WTC11 (cell line): ENCODE results near the gene DLX6. TPM values are rescaled to one million over a fixed set of nuclear protein-coding genes. Genes with fewer than 3 reads are reported as not detected.

Experiments
- ATAC-seq: fragments of 200-7000 bp; cut with Tn5 transposase; 2 replicates; pipeline ENCODE4 v1.10.0; 2021; ENCODE audit warnings: mild to moderate bottlenecking, moderate library complexity
- CTCF ChIA-PET: fragments of 300-600 bp; sonication (Branson Sonifier 250); formaldehyde crosslinking; loops from one replicate; lab custom pipeline; 2021; ENCODE audit warnings: antibody characterized with exemption; lab: Charles Lee
- POLR2A ChIA-PET: fragments of 350-600 bp; sonication (Branson Sonifier 250); formaldehyde crosslinking; loops from one replicate; lab custom pipeline; 2021; ENCODE audit warnings: antibody characterized with exemption; lab: Charles Lee
- DNase-seq: peaks from one replicate; pipeline ENCODE4 v3.0.0; 2021; ENCODE audit warnings: low spot score
- H3K27ac Mint-ChIP-seq: 2 replicates; pipeline ENCODE4 v1.8.0; 2021; ENCODE audit warnings: mixed read lengths
- H3K27me3 Mint-ChIP-seq: 2 replicates; pipeline ENCODE4 v1.8.0; 2021; ENCODE audit warnings: low read depth, mild to moderate bottlenecking, moderate library complexity, mixed read lengths
- H3K36me3 Mint-ChIP-seq: 2 replicates; pipeline ENCODE4 v1.8.0; 2021; ENCODE audit warnings: mixed read lengths
- H3K4me1 Mint-ChIP-seq: 2 replicates; pipeline ENCODE4 v1.8.0; 2022; ENCODE audit warnings: mixed read lengths
- H3K4me3 Mint-ChIP-seq: 2 replicates; pipeline ENCODE4 v1.8.0; 2021; ENCODE audit warnings: mild to moderate bottlenecking, moderate library complexity, mixed read lengths
- H3K9me3 Mint-ChIP-seq: 2 replicates; pipeline ENCODE4 v1.8.0; 2021; ENCODE audit warnings: mixed read lengths
- IRF2 ChIP-seq: sonication (generic); formaldehyde crosslinking; IDR thresholded peaks from 2 replicates; pipeline ENCODE4 v1.8.0; 2022; ENCODE audit warnings: low read depth, missing genetic modification reagents, borderline replicate concordance
- RELA ChIP-seq: sonication (generic); formaldehyde crosslinking; IDR thresholded peaks from 2 replicates; pipeline ENCODE4 v1.8.1; 2022; ENCODE audit warnings: missing genetic modification reagents, mild to moderate bottlenecking, borderline replicate concordance
- SP1 ChIP-seq: sonication (generic); formaldehyde crosslinking; conservative IDR thresholded peaks from 2 replicates; pipeline ENCODE4 v1.8.1; 2022; ENCODE audit warnings: missing genetic modification reagents
- TEAD1 ChIP-seq: sonication (generic); formaldehyde crosslinking; IDR thresholded peaks from 2 replicates; pipeline ENCODE4 v1.8.0; 2022; ENCODE audit warnings: mild to moderate bottlenecking, missing genetic modification reagents
- ZNF671 ChIP-seq: fragments of 250-450 bp; sonication (Bioruptor Pico); IDR thresholded peaks from 2 replicates; pipeline ENCODE4 v1.8.0; 2021; ENCODE audit warnings: mild to moderate bottlenecking
- total RNA-seq: library from RNA; stranded (reverse); gene quantifications from 3 replicates; pipeline ENCODE4 v1.2.3, GENCODE V29; 2021
- TF ChIP-seq, protein P1 (sequence below): fragments of 250-450 bp; sonication (Bioruptor Pico); IDR thresholded peaks from 2 replicates; pipeline ENCODE4 v1.9.0; 2021; ENCODE audit warnings: mild to moderate bottlenecking, borderline replicate concordance
- TF ChIP-seq, protein P2 (sequence below): sonication (generic); formaldehyde crosslinking; IDR thresholded peaks from 2 replicates; pipeline ENCODE4 v1.8.0; 2022; ENCODE audit warnings: missing genetic modification reagents
- TF ChIP-seq, protein P3 (sequence below): fragments of 250-450 bp; sonication (Bioruptor Pico); IDR thresholded peaks from 2 replicates; pipeline ENCODE4 v1.9.0; 2021; ENCODE audit warnings: mild to moderate bottlenecking
- TF ChIP-seq, protein P4 (sequence below): sonication (generic); formaldehyde crosslinking; IDR thresholded peaks from 2 replicates; pipeline ENCODE4 v1.8.1; 2023; ENCODE audit warnings: mild to moderate bottlenecking, missing genetic modification reagents, borderline replicate concordance
- TF ChIP-seq, protein P5 (sequence below): sonication (generic); formaldehyde crosslinking; IDR thresholded peaks from 2 replicates; pipeline ENCODE4 v1.8.0; 2022; ENCODE audit warnings: mild to moderate bottlenecking, missing genetic modification reagents
- TF ChIP-seq, protein P6 (sequence below): sonication (generic); formaldehyde crosslinking; IDR thresholded peaks from 2 replicates; pipeline ENCODE4 v1.8.0; 2023; ENCODE audit warnings: missing genetic modification reagents, mild to moderate bottlenecking, borderline replicate concordance

The DLX6 gene
- total RNA-seq, 1 experiment from 2014 or later = 0.09 TPM

DNA sequence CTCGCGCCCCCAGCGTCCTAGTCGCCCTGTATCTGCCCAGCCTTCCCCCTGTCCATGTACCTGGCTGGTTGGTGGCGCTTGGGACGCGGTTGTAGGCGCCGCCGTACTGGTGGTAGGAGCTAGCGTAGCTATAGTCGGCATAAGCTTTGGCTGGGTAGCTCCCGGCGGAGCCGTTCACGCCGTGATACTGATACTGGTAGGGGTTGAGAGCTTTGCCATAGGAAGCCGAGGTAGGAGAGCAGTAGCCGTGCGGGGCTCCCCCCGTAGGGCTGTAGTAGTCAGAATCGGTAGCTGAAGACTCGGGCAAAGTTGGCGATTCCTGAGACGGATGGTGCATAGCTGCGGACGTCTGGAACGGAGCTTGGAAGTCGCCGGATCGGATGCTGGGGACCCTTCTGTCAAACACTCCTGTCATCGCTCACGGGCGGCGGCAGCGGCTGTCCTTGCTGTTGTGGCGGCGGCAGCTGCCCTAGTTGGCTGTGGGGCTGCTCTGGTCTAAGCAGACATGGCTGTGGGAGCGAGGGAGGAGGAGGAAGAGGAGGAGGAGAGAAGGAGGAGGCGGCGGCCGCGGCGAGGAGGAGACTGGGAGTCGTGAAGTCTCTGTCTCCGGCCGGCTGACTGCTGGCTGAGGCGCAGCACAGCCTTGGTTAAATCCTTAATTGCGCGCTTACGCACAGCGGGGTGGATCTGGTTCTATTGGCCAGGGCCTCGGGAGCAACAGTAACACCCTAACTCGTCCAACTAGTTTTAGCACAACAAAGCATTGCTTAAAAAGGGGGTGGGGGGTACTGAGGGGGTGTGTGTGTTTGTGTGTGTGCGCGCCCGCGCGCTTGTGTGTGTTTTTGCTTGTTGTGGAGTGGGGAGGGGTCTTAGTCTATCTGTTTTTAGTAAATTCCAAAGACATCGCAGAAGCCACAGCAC is 19.1 kb downstream of the DLX6 start, which contains the start of gene DLX5 (continued):
- TF ChIP-seq, protein P1, sequence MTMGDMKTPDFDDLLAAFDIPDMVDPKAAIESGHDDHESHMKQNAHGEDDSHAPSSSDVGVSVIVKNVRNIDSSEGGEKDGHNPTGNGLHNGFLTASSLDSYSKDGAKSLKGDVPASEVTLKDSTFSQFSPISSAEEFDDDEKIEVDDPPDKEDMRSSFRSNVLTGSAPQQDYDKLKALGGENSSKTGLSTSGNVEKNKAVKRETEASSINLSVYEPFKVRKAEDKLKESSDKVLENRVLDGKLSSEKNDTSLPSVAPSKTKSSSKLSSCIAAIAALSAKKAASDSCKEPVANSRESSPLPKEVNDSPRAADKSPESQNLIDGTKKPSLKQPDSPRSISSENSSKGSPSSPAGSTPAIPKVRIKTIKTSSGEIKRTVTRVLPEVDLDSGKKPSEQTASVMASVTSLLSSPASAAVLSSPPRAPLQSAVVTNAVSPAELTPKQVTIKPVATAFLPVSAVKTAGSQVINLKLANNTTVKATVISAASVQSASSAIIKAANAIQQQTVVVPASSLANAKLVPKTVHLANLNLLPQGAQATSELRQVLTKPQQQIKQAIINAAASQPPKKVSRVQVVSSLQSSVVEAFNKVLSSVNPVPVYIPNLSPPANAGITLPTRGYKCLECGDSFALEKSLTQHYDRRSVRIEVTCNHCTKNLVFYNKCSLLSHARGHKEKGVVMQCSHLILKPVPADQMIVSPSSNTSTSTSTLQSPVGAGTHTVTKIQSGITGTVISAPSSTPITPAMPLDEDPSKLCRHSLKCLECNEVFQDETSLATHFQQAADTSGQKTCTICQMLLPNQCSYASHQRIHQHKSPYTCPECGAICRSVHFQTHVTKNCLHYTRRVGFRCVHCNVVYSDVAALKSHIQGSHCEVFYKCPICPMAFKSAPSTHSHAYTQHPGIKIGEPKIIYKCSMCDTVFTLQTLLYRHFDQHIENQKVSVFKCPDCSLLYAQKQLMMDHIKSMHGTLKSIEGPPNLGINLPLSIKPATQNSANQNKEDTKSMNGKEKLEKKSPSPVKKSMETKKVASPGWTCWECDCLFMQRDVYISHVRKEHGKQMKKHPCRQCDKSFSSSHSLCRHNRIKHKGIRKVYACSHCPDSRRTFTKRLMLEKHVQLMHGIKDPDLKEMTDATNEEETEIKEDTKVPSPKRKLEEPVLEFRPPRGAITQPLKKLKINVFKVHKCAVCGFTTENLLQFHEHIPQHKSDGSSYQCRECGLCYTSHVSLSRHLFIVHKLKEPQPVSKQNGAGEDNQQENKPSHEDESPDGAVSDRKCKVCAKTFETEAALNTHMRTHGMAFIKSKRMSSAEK (CRISPR knock-in tag) = no peak
- TF ChIP-seq, protein P2, sequence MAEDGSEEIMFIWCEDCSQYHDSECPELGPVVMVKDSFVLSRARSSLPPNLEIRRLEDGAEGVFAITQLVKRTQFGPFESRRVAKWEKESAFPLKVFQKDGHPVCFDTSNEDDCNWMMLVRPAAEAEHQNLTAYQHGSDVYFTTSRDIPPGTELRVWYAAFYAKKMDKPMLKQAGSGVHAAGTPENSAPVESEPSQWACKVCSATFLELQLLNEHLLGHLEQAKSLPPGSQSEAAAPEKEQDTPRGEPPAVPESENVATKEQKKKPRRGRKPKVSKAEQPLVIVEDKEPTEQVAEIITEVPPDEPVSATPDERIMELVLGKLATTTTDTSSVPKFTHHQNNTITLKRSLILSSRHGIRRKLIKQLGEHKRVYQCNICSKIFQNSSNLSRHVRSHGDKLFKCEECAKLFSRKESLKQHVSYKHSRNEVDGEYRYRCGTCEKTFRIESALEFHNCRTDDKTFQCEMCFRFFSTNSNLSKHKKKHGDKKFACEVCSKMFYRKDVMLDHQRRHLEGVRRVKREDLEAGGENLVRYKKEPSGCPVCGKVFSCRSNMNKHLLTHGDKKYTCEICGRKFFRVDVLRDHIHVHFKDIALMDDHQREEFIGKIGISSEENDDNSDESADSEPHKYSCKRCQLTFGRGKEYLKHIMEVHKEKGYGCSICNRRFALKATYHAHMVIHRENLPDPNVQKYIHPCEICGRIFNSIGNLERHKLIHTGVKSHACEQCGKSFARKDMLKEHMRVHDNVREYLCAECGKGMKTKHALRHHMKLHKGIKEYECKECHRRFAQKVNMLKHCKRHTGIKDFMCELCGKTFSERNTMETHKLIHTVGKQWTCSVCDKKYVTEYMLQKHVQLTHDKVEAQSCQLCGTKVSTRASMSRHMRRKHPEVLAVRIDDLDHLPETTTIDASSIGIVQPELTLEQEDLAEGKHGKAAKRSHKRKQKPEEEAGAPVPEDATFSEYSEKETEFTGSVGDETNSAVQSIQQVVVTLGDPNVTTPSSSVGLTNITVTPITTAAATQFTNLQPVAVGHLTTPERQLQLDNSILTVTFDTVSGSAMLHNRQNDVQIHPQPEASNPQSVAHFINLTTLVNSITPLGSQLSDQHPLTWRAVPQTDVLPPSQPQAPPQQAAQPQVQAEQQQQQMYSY (CRISPR knock-in tag) = peak; percentile 56; the same call in 1 of the 2 replicates
- 0 out of 2 replicates have a peak, but pooled peaks have one; percentile 10 for TF ChIP-seq TEAD1 (CRISPR knock-in tag)
- TF ChIP-seq RELA = no peak
- TF ChIP-seq ZNF671 = no peak
- peak; percentile 33; the same call in 1 of the 2 replicates for TF ChIP-seq SP1 (CRISPR knock-in tag)

DNA sequence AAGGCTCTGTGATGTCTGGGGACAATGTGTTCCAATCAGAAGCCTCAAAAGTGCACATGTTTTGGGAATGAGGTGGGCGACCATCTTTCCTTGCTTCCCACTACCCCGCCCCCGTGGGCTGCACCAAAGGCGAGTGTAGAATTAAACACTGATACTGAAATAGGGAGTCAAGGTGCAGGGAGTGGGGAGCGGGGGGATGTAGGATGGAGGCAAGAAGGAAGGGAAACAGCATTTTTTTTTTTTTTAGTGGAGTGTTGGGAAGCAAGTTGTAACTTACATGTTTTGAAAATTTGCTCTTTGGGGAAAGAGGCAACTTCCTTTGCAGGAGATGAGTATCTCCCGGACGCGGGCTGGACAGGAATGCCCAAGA is 19.8 kb downstream of the DLX6 start:
- no peak overlapping the region for H3K27ac Mint-ChIP-seq
- H3K4me3 Mint-ChIP-seq = peak overlapping the region; percentile 67
- H3K27me3 Mint-ChIP-seq = peaks cover 95% of the 10 kb centered on the region
- H3K9me3 Mint-ChIP-seq = no peaks in the 10 kb centered on the region
- ChIA-PET CTCF (no interaction called here), POLR2A (no interaction called here)
- ATAC-seq = no peak
- peaks cover 69% of the 10 kb centered on the region for H3K4me1 Mint-ChIP-seq
- DNase-seq = no peak
- H3K36me3 Mint-ChIP-seq = no peaks in the 10 kb centered on the region
- TF ChIP-seq, protein P3, sequence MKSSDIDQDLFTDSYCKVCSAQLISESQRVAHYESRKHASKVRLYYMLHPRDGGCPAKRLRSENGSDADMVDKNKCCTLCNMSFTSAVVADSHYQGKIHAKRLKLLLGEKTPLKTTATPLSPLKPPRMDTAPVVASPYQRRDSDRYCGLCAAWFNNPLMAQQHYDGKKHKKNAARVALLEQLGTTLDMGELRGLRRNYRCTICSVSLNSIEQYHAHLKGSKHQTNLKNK (CRISPR knock-in tag) = no peak
- TF ChIP-seq, protein P1 (CRISPR knock-in tag) = no peak
- TF ChIP-seq, protein P4, sequence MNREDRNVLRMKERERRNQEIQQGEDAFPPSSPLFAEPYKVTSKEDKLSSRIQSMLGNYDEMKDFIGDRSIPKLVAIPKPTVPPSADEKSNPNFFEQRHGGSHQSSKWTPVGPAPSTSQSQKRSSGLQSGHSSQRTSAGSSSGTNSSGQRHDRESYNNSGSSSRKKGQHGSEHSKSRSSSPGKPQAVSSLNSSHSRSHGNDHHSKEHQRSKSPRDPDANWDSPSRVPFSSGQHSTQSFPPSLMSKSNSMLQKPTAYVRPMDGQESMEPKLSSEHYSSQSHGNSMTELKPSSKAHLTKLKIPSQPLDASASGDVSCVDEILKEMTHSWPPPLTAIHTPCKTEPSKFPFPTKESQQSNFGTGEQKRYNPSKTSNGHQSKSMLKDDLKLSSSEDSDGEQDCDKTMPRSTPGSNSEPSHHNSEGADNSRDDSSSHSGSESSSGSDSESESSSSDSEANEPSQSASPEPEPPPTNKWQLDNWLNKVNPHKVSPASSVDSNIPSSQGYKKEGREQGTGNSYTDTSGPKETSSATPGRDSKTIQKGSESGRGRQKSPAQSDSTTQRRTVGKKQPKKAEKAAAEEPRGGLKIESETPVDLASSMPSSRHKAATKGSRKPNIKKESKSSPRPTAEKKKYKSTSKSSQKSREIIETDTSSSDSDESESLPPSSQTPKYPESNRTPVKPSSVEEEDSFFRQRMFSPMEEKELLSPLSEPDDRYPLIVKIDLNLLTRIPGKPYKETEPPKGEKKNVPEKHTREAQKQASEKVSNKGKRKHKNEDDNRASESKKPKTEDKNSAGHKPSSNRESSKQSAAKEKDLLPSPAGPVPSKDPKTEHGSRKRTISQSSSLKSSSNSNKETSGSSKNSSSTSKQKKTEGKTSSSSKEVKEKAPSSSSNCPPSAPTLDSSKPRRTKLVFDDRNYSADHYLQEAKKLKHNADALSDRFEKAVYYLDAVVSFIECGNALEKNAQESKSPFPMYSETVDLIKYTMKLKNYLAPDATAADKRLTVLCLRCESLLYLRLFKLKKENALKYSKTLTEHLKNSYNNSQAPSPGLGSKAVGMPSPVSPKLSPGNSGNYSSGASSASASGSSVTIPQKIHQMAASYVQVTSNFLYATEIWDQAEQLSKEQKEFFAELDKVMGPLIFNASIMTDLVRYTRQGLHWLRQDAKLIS (CRISPR knock-in tag) = no peak
- TF ChIP-seq IRF2 = no peak
- TF ChIP-seq, protein P5, sequence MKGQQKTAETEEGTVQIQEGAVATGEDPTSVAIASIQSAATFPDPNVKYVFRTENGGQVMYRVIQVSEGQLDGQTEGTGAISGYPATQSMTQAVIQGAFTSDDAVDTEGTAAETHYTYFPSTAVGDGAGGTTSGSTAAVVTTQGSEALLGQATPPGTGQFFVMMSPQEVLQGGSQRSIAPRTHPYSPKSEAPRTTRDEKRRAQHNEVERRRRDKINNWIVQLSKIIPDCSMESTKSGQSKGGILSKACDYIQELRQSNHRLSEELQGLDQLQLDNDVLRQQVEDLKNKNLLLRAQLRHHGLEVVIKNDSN (CRISPR knock-in tag) = no peak
- TF ChIP-seq, protein P6, sequence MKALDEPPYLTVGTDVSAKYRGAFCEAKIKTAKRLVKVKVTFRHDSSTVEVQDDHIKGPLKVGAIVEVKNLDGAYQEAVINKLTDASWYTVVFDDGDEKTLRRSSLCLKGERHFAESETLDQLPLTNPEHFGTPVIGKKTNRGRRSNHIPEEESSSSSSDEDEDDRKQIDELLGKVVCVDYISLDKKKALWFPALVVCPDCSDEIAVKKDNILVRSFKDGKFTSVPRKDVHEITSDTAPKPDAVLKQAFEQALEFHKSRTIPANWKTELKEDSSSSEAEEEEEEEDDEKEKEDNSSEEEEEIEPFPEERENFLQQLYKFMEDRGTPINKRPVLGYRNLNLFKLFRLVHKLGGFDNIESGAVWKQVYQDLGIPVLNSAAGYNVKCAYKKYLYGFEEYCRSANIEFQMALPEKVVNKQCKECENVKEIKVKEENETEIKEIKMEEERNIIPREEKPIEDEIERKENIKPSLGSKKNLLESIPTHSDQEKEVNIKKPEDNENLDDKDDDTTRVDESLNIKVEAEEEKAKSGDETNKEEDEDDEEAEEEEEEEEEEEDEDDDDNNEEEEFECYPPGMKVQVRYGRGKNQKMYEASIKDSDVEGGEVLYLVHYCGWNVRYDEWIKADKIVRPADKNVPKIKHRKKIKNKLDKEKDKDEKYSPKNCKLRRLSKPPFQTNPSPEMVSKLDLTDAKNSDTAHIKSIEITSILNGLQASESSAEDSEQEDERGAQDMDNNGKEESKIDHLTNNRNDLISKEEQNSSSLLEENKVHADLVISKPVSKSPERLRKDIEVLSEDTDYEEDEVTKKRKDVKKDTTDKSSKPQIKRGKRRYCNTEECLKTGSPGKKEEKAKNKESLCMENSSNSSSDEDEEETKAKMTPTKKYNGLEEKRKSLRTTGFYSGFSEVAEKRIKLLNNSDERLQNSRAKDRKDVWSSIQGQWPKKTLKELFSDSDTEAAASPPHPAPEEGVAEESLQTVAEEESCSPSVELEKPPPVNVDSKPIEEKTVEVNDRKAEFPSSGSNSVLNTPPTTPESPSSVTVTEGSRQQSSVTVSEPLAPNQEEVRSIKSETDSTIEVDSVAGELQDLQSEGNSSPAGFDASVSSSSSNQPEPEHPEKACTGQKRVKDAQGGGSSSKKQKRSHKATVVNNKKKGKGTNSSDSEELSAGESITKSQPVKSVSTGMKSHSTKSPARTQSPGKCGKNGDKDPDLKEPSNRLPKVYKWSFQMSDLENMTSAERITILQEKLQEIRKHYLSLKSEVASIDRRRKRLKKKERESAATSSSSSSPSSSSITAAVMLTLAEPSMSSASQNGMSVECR (CRISPR knock-in tag) = no peak
